ENCODE measurements around the gene SLC6A4.

- TF ChIP-seq SP2 (IDR thresholded peaks at IDR 0.05; ENCODE audit: low read length) (no peak), EGR1 (IDR thresholded peaks at IDR 0.05; ENCODE audit: borderline replicate concordance, low read depth, low read length) (no peak), EZH2 (IDR thresholded peaks at IDR 0.05; ENCODE audit: low read depth, low read length, severe bottlenecking) (no peak), POLR2A (IDR thresholded peaks at IDR 0.05; ENCODE audit: control extremely low read depth in 1 of 2, low read depth in 2 of 2, low read length in 2 of 2) (no peak), POLR2AphosphoS5 (IDR thresholded peaks at IDR 0.05; ENCODE audit: low read depth, low read length) (no peak), E2F6 (IDR thresholded peaks at IDR 0.05) (no peak), MAFK (IDR thresholded peaks at IDR 0.05; ENCODE audit: low read depth, low read length) (no peak), TEAD4 (IDR thresholded peaks at IDR 0.05; ENCODE audit: low read depth, low read length) (no peak), CHD1 (IDR thresholded peaks at IDR 0.05; ENCODE audit: low read depth, low read length) (no peak), CEBPB (IDR thresholded peaks at IDR 0.05; ENCODE audit: low read depth, low read length) (no peak)
- TF ChIP-seq, protein P1, sequence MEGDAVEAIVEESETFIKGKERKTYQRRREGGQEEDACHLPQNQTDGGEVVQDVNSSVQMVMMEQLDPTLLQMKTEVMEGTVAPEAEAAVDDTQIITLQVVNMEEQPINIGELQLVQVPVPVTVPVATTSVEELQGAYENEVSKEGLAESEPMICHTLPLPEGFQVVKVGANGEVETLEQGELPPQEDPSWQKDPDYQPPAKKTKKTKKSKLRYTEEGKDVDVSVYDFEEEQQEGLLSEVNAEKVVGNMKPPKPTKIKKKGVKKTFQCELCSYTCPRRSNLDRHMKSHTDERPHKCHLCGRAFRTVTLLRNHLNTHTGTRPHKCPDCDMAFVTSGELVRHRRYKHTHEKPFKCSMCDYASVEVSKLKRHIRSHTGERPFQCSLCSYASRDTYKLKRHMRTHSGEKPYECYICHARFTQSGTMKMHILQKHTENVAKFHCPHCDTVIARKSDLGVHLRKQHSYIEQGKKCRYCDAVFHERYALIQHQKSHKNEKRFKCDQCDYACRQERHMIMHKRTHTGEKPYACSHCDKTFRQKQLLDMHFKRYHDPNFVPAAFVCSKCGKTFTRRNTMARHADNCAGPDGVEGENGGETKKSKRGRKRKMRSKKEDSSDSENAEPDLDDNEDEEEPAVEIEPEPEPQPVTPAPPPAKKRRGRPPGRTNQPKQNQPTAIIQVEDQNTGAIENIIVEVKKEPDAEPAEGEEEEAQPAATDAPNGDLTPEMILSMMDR (IDR thresholded peaks at IDR 0.05; ENCODE audit: control extremely low read depth in 1 of 3, insufficient read depth in 1 of 3, low read depth in 1 of 3, low read length in 3 of 3) = no peak
- TF ChIP-seq, protein P2, sequence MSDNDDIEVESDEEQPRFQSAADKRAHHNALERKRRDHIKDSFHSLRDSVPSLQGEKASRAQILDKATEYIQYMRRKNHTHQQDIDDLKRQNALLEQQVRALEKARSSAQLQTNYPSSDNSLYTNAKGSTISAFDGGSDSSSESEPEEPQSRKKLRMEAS (IDR thresholded peaks at IDR 0.05) = no peak
- TF ChIP-seq, protein P3, sequence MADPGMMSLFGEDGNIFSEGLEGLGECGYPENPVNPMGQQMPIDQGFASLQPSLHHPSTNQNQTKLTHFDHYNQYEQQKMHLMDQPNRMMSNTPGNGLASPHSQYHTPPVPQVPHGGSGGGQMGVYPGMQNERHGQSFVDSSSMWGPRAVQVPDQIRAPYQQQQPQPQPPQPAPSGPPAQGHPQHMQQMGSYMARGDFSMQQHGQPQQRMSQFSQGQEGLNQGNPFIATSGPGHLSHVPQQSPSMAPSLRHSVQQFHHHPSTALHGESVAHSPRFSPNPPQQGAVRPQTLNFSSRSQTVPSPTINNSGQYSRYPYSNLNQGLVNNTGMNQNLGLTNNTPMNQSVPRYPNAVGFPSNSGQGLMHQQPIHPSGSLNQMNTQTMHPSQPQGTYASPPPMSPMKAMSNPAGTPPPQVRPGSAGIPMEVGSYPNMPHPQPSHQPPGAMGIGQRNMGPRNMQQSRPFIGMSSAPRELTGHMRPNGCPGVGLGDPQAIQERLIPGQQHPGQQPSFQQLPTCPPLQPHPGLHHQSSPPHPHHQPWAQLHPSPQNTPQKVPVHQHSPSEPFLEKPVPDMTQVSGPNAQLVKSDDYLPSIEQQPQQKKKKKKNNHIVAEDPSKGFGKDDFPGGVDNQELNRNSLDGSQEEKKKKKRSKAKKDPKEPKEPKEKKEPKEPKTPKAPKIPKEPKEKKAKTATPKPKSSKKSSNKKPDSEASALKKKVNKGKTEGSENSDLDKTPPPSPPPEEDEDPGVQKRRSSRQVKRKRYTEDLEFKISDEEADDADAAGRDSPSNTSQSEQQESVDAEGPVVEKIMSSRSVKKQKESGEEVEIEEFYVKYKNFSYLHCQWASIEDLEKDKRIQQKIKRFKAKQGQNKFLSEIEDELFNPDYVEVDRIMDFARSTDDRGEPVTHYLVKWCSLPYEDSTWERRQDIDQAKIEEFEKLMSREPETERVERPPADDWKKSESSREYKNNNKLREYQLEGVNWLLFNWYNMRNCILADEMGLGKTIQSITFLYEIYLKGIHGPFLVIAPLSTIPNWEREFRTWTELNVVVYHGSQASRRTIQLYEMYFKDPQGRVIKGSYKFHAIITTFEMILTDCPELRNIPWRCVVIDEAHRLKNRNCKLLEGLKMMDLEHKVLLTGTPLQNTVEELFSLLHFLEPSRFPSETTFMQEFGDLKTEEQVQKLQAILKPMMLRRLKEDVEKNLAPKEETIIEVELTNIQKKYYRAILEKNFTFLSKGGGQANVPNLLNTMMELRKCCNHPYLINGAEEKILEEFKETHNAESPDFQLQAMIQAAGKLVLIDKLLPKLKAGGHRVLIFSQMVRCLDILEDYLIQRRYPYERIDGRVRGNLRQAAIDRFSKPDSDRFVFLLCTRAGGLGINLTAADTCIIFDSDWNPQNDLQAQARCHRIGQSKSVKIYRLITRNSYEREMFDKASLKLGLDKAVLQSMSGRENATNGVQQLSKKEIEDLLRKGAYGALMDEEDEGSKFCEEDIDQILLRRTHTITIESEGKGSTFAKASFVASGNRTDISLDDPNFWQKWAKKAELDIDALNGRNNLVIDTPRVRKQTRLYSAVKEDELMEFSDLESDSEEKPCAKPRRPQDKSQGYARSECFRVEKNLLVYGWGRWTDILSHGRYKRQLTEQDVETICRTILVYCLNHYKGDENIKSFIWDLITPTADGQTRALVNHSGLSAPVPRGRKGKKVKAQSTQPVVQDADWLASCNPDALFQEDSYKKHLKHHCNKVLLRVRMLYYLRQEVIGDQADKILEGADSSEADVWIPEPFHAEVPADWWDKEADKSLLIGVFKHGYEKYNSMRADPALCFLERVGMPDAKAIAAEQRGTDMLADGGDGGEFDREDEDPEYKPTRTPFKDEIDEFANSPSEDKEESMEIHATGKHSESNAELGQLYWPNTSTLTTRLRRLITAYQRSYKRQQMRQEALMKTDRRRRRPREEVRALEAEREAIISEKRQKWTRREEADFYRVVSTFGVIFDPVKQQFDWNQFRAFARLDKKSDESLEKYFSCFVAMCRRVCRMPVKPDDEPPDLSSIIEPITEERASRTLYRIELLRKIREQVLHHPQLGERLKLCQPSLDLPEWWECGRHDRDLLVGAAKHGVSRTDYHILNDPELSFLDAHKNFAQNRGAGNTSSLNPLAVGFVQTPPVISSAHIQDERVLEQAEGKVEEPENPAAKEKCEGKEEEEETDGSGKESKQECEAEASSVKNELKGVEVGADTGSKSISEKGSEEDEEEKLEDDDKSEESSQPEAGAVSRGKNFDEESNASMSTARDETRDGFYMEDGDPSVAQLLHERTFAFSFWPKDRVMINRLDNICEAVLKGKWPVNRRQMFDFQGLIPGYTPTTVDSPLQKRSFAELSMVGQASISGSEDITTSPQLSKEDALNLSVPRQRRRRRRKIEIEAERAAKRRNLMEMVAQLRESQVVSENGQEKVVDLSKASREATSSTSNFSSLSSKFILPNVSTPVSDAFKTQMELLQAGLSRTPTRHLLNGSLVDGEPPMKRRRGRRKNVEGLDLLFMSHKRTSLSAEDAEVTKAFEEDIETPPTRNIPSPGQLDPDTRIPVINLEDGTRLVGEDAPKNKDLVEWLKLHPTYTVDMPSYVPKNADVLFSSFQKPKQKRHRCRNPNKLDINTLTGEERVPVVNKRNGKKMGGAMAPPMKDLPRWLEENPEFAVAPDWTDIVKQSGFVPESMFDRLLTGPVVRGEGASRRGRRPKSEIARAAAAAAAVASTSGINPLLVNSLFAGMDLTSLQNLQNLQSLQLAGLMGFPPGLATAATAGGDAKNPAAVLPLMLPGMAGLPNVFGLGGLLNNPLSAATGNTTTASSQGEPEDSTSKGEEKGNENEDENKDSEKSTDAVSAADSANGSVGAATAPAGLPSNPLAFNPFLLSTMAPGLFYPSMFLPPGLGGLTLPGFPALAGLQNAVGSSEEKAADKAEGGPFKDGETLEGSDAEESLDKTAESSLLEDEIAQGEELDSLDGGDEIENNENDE (IDR thresholded peaks at IDR 0.05; ENCODE audit: insufficient replicate concordance, low read length) = no peak
Observed at GRCh38 chr17:30256756-30257506, 21.4 kb upstream of the SLC6A4 start.

Data from H1 (cell line).